ENCODE measurements around the gene METTL25. TPM values are rescaled to one million over a fixed set of nuclear protein-coding genes. Genes with fewer than 3 reads are reported as not detected.

METTL25 gene
- total RNA-seq, 1 experiment from 2014 or later, result 6.3 TPM

DNA sequence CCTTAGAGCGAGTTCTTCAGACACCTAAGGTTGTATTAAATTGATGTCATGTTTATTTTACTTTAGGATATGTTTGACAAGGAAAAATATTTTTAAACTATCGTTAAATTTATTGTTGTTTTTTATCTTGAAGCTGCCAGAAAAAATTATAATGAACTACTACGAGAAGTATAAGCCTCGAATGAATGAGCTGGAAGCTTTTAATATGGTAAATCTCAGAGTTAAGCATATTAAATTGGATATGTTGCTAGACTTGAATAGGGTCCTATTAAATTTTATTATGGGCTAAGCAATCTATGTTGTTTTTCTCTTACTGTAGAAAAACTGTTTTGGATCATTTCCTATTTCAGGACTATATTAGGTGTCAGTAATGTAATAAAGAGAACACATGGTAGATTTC lies 118.2 kb downstream of the METTL25 start:
- Mint-ChIP-seq H3K27ac (no peak overlapping the region), H3K27me3 (ENCODE audit: low read depth) (no peaks in the 10 kb centered on the region), H3K36me3 (0 out of 2 replicates have a peak, but pooled peaks cover 3% of the 10 kb centered on the region), H3K9me3 (peaks cover 4% of the 10 kb centered on the region; the same call in 1 of the 2 replicates), H3K4me1 (peaks cover 6% of the 10 kb centered on the region; the same call in 1 of the 2 replicates), H3K4me3 (no peak overlapping the region)
- ChIA-PET POLR2A (no interaction called here), CTCF (no interaction called here)
- TF ChIP-seq, protein P1, sequence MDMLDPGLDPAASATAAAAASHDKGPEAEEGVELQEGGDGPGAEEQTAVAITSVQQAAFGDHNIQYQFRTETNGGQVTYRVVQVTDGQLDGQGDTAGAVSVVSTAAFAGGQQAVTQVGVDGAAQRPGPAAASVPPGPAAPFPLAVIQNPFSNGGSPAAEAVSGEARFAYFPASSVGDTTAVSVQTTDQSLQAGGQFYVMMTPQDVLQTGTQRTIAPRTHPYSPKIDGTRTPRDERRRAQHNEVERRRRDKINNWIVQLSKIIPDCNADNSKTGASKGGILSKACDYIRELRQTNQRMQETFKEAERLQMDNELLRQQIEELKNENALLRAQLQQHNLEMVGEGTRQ (CRISPR knock-in tag; IDR thresholded peaks at IDR 0.05), result no peak
- TF ChIP-seq ATF1 (CRISPR knock-in tag; IDR thresholded peaks at IDR 0.05), result no peak
- TF ChIP-seq KAT7 (CRISPR knock-in tag; IDR thresholded peaks at IDR 0.05; ENCODE audit: borderline replicate concordance), result no peak
- TF ChIP-seq TEAD1 (CRISPR knock-in tag; IDR thresholded peaks at IDR 0.05), result no peak
- TF ChIP-seq, protein P2, sequence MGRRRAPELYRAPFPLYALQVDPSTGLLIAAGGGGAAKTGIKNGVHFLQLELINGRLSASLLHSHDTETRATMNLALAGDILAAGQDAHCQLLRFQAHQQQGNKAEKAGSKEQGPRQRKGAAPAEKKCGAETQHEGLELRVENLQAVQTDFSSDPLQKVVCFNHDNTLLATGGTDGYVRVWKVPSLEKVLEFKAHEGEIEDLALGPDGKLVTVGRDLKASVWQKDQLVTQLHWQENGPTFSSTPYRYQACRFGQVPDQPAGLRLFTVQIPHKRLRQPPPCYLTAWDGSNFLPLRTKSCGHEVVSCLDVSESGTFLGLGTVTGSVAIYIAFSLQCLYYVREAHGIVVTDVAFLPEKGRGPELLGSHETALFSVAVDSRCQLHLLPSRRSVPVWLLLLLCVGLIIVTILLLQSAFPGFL (CRISPR knock-in tag; IDR thresholded peaks at IDR 0.05; ENCODE audit: borderline replicate concordance), result no peak
- TF ChIP-seq JAZF1 (CRISPR knock-in tag; IDR thresholded peaks at IDR 0.05), result no peak
- TF ChIP-seq, protein P3, sequence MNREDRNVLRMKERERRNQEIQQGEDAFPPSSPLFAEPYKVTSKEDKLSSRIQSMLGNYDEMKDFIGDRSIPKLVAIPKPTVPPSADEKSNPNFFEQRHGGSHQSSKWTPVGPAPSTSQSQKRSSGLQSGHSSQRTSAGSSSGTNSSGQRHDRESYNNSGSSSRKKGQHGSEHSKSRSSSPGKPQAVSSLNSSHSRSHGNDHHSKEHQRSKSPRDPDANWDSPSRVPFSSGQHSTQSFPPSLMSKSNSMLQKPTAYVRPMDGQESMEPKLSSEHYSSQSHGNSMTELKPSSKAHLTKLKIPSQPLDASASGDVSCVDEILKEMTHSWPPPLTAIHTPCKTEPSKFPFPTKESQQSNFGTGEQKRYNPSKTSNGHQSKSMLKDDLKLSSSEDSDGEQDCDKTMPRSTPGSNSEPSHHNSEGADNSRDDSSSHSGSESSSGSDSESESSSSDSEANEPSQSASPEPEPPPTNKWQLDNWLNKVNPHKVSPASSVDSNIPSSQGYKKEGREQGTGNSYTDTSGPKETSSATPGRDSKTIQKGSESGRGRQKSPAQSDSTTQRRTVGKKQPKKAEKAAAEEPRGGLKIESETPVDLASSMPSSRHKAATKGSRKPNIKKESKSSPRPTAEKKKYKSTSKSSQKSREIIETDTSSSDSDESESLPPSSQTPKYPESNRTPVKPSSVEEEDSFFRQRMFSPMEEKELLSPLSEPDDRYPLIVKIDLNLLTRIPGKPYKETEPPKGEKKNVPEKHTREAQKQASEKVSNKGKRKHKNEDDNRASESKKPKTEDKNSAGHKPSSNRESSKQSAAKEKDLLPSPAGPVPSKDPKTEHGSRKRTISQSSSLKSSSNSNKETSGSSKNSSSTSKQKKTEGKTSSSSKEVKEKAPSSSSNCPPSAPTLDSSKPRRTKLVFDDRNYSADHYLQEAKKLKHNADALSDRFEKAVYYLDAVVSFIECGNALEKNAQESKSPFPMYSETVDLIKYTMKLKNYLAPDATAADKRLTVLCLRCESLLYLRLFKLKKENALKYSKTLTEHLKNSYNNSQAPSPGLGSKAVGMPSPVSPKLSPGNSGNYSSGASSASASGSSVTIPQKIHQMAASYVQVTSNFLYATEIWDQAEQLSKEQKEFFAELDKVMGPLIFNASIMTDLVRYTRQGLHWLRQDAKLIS (CRISPR knock-in tag; IDR thresholded peaks at IDR 0.05; ENCODE audit: borderline replicate concordance), result no peak
- TF ChIP-seq ZNF219 (CRISPR knock-in tag; IDR thresholded peaks at IDR 0.05; ENCODE audit: borderline replicate concordance), result no peak
- TF ChIP-seq, protein P4, sequence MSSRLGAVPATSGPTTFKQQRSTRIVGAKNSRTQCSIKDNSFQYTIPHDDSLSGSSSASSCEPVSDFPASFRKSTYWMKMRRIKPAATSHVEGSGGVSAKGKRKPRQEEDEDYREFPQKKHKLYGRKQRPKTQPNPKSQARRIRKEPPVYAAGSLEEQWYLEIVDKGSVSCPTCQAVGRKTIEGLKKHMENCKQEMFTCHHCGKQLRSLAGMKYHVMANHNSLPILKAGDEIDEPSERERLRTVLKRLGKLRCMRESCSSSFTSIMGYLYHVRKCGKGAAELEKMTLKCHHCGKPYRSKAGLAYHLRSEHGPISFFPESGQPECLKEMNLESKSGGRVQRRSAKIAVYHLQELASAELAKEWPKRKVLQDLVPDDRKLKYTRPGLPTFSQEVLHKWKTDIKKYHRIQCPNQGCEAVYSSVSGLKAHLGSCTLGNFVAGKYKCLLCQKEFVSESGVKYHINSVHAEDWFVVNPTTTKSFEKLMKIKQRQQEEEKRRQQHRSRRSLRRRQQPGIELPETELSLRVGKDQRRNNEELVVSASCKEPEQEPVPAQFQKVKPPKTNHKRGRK (CRISPR knock-in tag; IDR thresholded peaks at IDR 0.05; ENCODE audit: borderline replicate concordance), result no peak
- TF ChIP-seq NFE2L1 (CRISPR knock-in tag; IDR thresholded peaks at IDR 0.05), result no peak
- TF ChIP-seq CBFB (CRISPR knock-in tag; IDR thresholded peaks at IDR 0.05; ENCODE audit: low read depth), result no peak
- TF ChIP-seq ZNF263 (CRISPR knock-in tag; IDR thresholded peaks at IDR 0.05; ENCODE audit: low read depth), result no peak
- DNase-seq (ENCODE audit: low spot score), result no peak
- ATAC-seq, result no peak

DNA sequence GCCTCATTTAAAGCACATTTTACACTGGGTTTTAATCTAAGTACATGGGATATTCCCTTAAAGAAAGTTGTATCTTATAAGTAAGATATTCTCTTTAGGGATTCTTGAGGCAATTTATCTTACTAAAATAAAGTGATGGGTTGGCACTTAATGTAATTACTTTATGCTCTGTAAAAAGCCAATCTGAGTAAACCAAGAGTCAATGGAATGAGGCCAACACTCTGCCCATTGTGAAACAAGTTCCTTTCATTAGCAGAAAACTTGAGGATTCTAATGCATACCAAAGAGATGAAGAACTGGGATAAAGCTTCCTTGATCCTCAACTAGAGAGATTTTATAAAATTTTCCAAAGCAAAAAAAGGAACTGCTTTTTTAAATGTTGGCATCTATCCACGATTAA lies 121.2 kb downstream of the METTL25 start:
- CTCF ChIA-PET, result no interaction called here
- ATAC-seq (no peak; the same call in 1 of the 2 replicates), DNase-seq (ENCODE audit: low spot score) (no peak)
- Mint-ChIP-seq H3K27ac (no peak overlapping the region), H3K4me3 (no peak overlapping the region), H3K36me3 (no peaks in the 10 kb centered on the region), H3K27me3 (ENCODE audit: low read depth) (no peaks in the 10 kb centered on the region), H3K4me1 (peaks cover 6% of the 10 kb centered on the region; the same call in 1 of the 2 replicates), H3K9me3 (peaks cover 6% of the 10 kb centered on the region)
- POLR2A ChIA-PET, result no interaction called here
- TF ChIP-seq FOXK1 (CRISPR knock-in tag; IDR thresholded peaks at IDR 0.05) (no peak), ZNF317 (CRISPR knock-in tag; IDR thresholded peaks at IDR 0.05; ENCODE audit: borderline replicate concordance, low read depth) (no peak), ZNF219 (CRISPR knock-in tag; IDR thresholded peaks at IDR 0.05; ENCODE audit: borderline replicate concordance) (no peak), MYBL2 (CRISPR knock-in tag; IDR thresholded peaks at IDR 0.05) (no peak), NR1H2 (CRISPR knock-in tag; IDR thresholded peaks at IDR 0.05) (no peak)
- TF ChIP-seq, protein P5, sequence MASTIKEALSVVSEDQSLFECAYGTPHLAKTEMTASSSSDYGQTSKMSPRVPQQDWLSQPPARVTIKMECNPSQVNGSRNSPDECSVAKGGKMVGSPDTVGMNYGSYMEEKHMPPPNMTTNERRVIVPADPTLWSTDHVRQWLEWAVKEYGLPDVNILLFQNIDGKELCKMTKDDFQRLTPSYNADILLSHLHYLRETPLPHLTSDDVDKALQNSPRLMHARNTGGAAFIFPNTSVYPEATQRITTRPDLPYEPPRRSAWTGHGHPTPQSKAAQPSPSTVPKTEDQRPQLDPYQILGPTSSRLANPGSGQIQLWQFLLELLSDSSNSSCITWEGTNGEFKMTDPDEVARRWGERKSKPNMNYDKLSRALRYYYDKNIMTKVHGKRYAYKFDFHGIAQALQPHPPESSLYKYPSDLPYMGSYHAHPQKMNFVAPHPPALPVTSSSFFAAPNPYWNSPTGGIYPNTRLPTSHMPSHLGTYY (CRISPR knock-in tag; IDR thresholded peaks at IDR 0.05), result no peak
- TF ChIP-seq, protein P6, sequence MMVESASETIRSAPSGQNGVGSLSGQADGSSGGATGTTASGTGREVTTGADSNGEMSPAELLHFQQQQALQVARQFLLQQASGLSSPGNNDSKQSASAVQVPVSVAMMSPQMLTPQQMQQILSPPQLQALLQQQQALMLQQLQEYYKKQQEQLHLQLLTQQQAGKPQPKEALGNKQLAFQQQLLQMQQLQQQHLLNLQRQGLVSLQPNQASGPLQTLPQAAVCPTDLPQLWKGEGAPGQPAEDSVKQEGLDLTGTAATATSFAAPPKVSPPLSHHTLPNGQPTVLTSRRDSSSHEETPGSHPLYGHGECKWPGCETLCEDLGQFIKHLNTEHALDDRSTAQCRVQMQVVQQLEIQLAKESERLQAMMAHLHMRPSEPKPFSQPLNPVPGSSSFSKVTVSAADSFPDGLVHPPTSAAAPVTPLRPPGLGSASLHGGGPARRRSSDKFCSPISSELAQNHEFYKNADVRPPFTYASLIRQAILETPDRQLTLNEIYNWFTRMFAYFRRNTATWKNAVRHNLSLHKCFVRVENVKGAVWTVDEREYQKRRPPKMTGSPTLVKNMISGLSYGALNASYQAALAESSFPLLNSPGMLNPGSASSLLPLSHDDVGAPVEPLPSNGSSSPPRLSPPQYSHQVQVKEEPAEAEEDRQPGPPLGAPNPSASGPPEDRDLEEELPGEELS (CRISPR knock-in tag; IDR thresholded peaks at IDR 0.05), result no peak
- TF ChIP-seq, protein P7, sequence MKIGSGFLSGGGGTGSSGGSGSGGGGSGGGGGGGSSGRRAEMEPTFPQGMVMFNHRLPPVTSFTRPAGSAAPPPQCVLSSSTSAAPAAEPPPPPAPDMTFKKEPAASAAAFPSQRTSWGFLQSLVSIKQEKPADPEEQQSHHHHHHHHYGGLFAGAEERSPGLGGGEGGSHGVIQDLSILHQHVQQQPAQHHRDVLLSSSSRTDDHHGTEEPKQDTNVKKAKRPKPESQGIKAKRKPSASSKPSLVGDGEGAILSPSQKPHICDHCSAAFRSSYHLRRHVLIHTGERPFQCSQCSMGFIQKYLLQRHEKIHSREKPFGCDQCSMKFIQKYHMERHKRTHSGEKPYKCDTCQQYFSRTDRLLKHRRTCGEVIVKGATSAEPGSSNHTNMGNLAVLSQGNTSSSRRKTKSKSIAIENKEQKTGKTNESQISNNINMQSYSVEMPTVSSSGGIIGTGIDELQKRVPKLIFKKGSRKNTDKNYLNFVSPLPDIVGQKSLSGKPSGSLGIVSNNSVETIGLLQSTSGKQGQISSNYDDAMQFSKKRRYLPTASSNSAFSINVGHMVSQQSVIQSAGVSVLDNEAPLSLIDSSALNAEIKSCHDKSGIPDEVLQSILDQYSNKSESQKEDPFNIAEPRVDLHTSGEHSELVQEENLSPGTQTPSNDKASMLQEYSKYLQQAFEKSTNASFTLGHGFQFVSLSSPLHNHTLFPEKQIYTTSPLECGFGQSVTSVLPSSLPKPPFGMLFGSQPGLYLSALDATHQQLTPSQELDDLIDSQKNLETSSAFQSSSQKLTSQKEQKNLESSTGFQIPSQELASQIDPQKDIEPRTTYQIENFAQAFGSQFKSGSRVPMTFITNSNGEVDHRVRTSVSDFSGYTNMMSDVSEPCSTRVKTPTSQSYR (CRISPR knock-in tag; IDR thresholded peaks at IDR 0.05), result no peak
- TF ChIP-seq, protein P8, sequence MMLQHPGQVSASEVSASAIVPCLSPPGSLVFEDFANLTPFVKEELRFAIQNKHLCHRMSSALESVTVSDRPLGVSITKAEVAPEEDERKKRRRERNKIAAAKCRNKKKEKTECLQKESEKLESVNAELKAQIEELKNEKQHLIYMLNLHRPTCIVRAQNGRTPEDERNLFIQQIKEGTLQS (CRISPR knock-in tag; conservative IDR thresholded peaks at IDR 0.05), result no peak

Data from WTC11 (cell line).